HG03064 (cell line): ENCODE measurements around the gene PCDH8.

Experiments
- ATAC-seq: cut with Tn5 transposase; IDR thresholded peaks from one replicate; pipeline ENCODE4 v1.9.1; 2021; ENCODE audit warnings: low read depth; ENCODE audit not compliant: unreplicated experiment

Gene PCDH8

DNA sequence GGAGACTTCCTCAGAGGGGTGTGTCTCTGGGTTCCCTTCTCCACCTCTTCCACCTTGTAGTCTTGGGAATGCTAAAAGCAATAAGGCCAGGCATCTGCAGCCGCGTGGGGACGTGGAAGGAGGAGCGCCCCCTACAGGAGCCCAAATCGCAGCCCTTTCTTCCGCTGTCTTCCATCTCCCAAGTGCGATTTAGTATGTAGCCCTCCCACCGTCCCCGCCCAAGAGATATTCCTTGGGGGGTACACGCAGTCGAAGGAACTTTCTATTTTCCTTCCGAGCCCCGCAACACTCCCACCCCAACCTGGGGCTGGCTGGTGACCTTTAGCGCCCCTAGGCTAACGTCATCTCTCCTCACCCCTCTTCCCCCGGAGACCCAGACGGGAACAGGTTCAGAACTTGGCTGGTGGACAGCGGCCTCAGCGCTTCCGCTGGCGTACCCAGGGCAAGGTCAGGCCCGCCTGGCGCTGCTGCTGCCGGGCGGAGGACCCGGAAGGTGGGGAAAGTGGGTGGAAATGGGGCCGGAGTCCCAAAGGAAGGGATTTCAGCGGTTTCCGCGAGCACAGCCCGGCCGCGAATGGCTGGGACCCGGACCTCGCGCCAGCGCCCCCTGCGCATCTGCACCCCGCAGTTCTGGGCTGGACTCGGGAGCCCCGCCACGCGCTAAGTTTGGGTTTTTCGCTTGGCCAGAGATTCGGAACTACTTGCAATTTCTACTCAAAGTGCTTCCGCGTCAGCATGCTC lies 2.1 kb upstream of the PCDH8 start:
- ATAC-seq: peak; percentile 57

GRCh38 chr13:52850072-52850395 lies 1.6 kb upstream of the PCDH8 start:
- no peak for ATAC-seq

DNA sequence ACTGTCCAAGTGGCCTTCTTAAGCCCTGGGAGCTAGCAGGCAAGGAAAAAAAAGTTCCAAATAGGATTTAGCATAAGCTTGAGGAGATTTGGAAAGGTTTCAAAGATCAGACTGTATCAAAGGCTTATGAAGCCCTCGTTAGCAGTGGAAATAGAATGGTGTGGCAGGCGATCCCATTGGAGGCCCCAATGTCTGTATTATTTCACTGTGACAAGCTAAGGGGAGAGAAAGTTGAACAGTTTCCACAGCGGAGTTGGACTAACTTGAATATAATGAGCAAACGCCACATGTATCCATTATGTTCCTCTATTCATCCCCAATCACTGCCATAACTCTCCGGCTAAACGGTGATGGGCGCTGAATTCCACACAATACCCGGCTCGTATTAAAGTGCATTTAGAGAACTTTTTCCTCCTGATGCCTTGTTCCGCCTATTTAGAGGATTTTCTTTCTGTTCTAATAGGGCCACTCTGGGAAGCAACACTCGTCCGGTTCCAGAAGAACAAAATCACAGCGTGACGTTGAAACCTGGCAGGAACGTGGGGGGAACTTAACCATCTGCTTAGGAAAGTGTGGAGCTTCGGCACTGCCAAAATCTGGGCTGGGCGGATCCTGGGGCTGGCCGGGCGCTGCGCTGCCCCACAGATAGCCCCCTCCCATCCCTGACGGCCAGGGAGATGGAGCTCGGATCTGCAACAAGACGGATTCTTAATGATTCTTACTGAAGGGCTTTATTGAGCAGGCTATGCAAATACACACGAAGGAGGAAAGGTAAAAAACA lies 1.0 kb upstream of the PCDH8 start:
- ATAC-seq: no peak

- no peak for ATAC-seq
Observed at GRCh38 chr13:52847682-52848432, 583 bp downstream of the PCDH8 start.

DNA sequence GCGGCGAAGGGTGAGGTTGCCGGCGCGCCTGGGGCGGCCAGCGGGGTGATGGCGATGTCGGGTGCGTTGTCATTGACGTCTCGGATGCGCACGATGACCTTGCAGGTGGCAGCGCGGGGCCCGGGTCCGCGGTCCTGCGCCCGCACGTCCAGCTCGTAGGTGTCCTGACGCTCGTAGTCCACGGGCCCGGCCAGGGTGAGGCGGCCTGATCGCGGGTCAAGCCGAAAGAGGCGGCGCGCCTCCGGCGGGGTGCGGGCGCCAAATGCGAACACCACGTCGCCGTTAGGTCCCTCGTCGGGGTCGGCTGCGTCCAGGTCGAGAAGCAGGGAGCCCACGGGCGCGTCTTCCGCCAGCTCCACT lies 1.1 kb downstream of the PCDH8 start:
- no peak for ATAC-seq

DNA sequence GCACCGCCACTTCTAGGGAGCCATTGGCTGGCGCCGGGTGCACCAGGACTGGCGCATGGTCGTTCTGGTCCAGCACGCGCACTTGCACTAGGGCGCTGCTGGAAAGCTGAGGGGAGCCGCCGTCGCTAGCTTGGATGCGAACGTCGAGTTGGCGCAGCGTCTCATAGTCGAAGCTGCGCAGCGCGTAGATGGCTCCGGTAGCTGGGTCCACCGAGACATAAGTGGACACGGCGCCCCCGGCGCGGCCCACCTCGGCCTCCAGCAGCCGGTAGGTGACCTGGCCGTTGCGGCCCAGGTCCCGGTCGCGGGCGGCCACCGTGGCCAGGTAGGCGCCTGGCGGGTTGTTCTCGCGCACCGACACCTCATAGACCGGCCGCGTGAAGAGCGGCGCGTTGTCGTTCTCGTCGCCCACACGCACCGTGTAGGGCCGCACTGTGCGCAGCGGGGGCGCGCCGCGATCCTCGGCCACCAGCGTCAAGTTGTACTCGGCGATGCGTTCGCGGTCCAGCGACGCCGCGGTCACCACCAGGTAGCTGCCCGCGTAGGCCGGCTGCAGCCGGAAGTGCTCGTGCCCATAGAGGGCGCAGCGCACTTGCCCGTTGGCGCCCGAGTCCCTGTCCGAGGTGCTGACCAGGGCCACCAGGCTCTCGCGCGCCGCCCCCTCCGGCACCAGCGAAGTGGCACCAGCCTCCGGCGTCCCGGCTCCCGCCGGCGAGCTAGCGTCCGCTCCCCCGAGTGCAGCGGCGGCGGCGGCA lies 1.7 kb downstream of the PCDH8 start:
- no peak for ATAC-seq

GRCh38 chr13:52845766-52846566 lies 2.5 kb downstream of the PCDH8 start:
- ATAC-seq: no peak

GRCh38 chr13:52845334-52845761 lies 3.1 kb downstream of the PCDH8 start:
- ATAC-seq: no peak

DNA sequence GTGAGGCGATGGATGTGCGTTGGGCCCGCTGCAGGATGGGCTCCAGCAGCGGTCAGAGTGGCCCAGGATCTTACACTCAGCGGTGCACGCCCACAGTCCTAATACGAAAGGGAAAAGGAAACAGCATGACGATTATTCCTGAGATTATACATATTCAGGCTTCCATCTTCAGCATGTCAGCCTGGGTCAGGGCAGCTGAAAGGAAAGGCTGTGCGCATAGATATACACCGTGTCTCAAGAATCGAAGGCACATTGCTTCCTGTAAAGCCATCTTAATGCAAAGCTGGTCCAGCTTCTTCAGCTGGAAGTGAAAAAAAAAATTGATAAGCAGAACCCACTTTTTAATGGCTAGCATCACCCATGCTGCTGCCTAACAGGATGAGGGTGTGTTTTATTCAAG lies 3.6 kb downstream of the PCDH8 start:
- ATAC-seq: no peak

GRCh38 chr13:52842441-52842840 lies 6.0 kb downstream of the PCDH8 start:
- no peak for ATAC-seq

DNA sequence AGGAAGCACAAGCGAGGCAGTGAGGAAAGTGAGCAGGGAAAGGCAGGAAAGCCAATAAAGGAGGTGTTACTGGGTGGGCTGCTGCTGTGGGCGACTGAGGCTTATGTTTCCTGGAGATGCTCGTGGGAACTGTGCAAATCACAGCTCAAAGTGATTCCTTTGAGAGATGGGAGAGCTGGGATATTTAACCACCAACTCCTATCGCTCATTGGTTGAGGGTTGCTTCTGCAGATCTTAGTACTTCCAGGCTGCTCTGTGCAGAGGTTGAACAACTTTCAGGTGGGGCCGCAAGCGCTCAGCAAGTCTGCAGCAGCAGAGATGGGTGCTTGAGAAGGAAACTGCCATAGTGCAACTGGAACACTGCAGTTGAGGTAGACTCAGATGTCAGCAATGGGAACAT lies 8.4 kb downstream of the PCDH8 start:
- no peak for ATAC-seq

DNA sequence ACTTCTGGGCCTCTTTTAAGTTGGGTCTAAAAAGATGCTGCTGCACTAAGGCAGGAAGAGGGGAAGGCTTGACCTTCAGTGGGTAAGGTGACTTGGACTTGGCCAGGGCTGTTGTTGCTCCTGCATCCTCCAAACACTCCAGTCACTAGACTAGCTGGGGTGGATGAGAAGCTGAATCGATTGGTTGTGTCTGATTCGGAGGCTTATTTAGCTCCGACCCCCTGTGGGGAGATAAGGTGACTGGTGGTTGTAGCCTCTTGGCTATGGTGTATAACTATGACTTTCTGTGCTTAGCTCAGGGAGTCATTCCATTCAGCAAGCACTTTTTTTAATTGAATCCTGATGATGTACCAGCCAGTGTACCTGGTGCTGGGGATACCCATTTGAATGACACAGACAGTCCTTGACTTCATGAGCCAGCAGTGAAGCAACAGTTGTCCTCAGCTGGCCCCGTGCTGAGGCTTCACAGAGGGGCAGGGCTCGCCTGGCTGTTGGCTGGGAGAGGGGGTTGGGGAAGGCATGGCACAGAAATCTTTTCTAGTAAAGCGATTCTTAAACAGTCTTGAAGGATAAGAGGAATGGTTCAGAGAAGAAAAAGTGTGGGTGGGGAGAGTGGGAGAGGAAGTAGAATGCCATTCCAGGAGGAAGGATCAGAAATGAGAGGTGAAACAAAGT lies 9.9 kb downstream of the PCDH8 start:
- ATAC-seq: no peak

DNA sequence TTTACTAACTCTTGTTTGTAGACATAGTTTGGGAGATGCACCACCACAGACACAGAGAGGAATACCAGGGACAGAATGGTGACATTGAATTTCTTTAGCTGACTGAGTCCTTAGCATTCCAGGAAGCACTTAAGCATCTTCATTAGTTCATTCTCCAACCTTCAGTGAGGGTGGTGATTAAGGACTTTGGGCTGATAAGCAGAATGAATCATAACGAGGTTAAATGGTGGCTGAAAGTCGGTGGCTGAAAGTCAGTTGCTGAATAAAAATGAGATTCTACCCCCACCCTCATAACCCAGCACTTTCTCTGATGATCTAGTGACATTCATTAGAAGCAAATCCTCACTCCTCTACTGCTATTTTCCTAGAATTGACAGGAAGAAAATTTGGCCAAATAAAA lies 10.6 kb downstream of the PCDH8 start:
- ATAC-seq: no peak

DNA sequence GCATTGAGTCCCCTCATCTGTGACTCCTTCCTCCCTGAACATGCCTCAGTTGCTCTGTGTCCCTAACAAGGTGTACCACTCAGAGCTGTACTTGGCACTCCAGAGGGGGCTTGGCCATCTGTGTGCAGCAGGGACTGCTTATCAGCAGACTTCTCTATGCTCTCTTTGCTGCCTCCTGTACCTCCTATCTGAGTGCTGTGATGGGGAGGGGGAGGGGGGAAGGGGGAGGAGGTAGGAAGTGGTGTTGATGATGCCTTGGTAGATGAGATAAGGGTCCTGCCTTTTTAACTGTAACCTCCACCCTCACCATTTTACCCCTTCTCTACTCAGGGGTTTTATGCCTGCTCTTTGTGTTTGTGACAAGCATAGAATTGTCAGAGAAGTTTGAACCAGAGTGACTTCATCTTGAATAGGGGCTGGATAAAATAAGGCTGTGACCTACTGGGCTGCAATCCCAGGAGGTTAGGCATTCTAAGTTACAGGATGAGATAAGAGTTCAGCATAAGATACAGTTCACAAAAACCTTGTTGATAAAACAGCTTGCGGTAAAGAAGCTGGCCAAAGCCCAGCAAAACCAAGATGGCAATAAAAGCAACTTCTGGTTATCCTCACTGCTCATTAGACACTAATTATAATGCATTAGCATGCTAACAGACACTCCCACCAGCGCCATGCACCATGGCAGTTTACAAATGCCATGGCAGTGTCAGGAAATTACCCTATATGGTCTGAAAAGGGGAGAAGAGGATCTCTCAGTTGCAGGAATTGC lies 13.2 kb downstream of the PCDH8 start:
- no peak for ATAC-seq

GRCh38 chr13:52833296-52833875 lies 15.1 kb downstream of the PCDH8 start:
- ATAC-seq: no peak

DNA sequence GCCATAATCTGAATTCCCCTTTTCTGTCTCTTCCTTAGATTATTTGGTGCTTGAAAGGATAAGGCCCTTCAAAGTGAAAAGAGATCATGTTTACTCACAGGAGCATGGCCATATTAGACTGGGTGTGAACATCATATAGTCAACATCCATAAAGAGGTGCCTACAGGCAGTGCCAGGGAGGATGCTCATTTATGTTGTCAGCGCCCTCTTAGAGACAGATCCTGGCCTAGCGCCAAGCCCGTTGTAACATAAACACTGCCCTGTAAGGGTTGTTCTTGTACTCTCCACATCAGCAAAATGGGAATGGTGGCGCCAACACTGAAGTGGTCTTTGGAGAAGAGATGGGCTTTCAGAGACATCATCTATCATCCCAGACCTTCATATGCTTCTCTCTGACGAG lies 16.1 kb downstream of the PCDH8 start:
- ATAC-seq: no peak

- ATAC-seq: no peak
Observed at GRCh38 chr13:52830946-52831345, 17.5 kb downstream of the PCDH8 start.

GRCh38 chr13:52827839-52828238 lies 20.6 kb downstream of the PCDH8 start:
- ATAC-seq: no peak
